Liver (tissue), 9 donors: ENCODE results near the gene BAAT. TPM values are rescaled to one million over a fixed set of nuclear protein-coding genes. Genes with fewer than 3 reads are reported as not detected.
A peak's percentile ranks its signal among the peaks of the same experiment; 100 is the strongest.

ENCODE experiments used
- DNase-seq: peaks from one replicate; pipeline ENCODE4 v3.0.0-alpha.2; 2017; ENCODE audit warnings: low spot score
- H3K27ac ChIP-seq, 2 donors: one replicate each; pipeline ENCODE4 v1.7.0; 2013; ENCODE audit warnings: inconsistent platforms in 2 of 2, low read length in 2 of 2, control low read depth in 1 of 2, low read depth in 1 of 2, mild to moderate bottlenecking in 1 of 2
- H3K27me3 ChIP-seq, 4 donors: one replicate each; pipeline versions ENCODE4 v1.6.1 to v1.7.0; 2013; ENCODE audit warnings: low read length in 3 of 4, inconsistent platforms in 1 of 4, mild to moderate bottlenecking in 1 of 4, moderate library complexity in 1 of 4; ENCODE audit not compliant: control insufficient read depth in 4 of 4, insufficient read depth in 4 of 4
- H3K36me3 ChIP-seq, 4 donors: one replicate each; pipeline versions ENCODE4 v1.6.1 to v1.7.0; 2013; ENCODE audit warnings: low read length in 3 of 4, mild to moderate bottlenecking in 3 of 4, low read depth in 1 of 4, moderate library complexity in 1 of 4; ENCODE audit not compliant: control insufficient read depth in 4 of 4, insufficient read depth in 3 of 4
- H3K4me1 ChIP-seq, 4 donors: one replicate each; pipeline versions ENCODE4 v1.6.1 to v1.7.0; 2013; ENCODE audit warnings: low read length in 3 of 4, mild to moderate bottlenecking in 3 of 4, moderate library complexity in 1 of 4; ENCODE audit not compliant: control insufficient read depth in 4 of 4, insufficient read depth in 4 of 4
- H3K4me3 ChIP-seq, 3 donors: one replicate each; pipeline versions ENCODE4 v1.6.1 to v1.7.0; 2013; ENCODE audit warnings: low read length in 3 of 3, control low read depth in 1 of 3, low read depth in 1 of 3, mild to moderate bottlenecking in 1 of 3
- H3K9ac ChIP-seq, 2 donors: one replicate each; pipeline ENCODE4 v1.7.0; 2013; ENCODE audit warnings: low read length in 2 of 2, mild to moderate bottlenecking in 2 of 2, moderate library complexity in 2 of 2, control low read depth in 1 of 2, low read depth in 1 of 2
- H3K9me3 ChIP-seq, 4 donors: one replicate each; pipeline versions ENCODE4 v1.6.1 to v1.7.0; 2013; ENCODE audit warnings: low read length in 3 of 4; ENCODE audit not compliant: control insufficient read depth in 4 of 4
- ATF3 ChIP-seq: IDR thresholded peaks from 2 replicates; pipeline ENCODE4 v1.6.1; 2016; ENCODE audit warnings: antibody characterized with exemption
- CTCF ChIP-seq: fragments of 150-350 bp; IDR thresholded peaks from 2 replicates; pipeline ENCODE4 v1.5.1; 2017; ENCODE audit warnings: improper control_type of control experiment, low read depth, low read length; ENCODE audit not compliant: missing input control
- EGR1 ChIP-seq, 2 donors: IDR thresholded peaks; 2 replicates each; pipeline ENCODE4 v1.6.1; 2016 to 2018; ENCODE audit warnings: antibody characterized with exemption in 2 of 2, low read depth in 2 of 2
- FOXA2 ChIP-seq: IDR thresholded peaks from 2 replicates; pipeline ENCODE4 v1.6.1; 2016; ENCODE audit warnings: antibody characterized with exemption
- GABPA ChIP-seq, 2 donors: IDR thresholded peaks in 1 of 2; conservative IDR thresholded peaks in 1 of 2; 2 replicates each; pipeline ENCODE4 v1.6.1; 2016; ENCODE audit warnings: antibody characterized with exemption in 2 of 2, mild to moderate bottlenecking in 1 of 2, moderate library complexity in 1 of 2
- HNF4A ChIP-seq, 2 donors: conservative IDR thresholded peaks; 2 replicates each; pipeline ENCODE4 v1.6.1; 2016; ENCODE audit warnings: antibody characterized with exemption in 2 of 2, mild to moderate bottlenecking in 2 of 2
- HNF4G ChIP-seq: IDR thresholded peaks from 2 replicates; pipeline ENCODE4 v1.6.1; 2016; ENCODE audit warnings: antibody characterized with exemption
- JUND ChIP-seq, 2 donors: IDR thresholded peaks; 2 replicates each; pipeline ENCODE4 v1.6.1; 2016; ENCODE audit warnings: antibody characterized with exemption in 2 of 2
- MAX ChIP-seq: IDR thresholded peaks from 2 replicates; pipeline ENCODE4 v1.6.1; 2016; ENCODE audit warnings: antibody characterized with exemption
- NR2F2 ChIP-seq: IDR thresholded peaks from 2 replicates; pipeline ENCODE4 v1.6.1; 2016; ENCODE audit warnings: antibody characterized with exemption
- REST ChIP-seq: IDR thresholded peaks from 2 replicates; pipeline ENCODE4 v1.6.1; 2016; ENCODE audit warnings: antibody characterized with exemption, mild to moderate bottlenecking
- RXRA ChIP-seq, 2 donors: IDR thresholded peaks; 2 replicates each; pipeline ENCODE4 v1.6.1; 2017 to 2018; ENCODE audit warnings: antibody characterized with exemption in 2 of 2, mild to moderate bottlenecking in 1 of 2
- SP1 ChIP-seq: IDR thresholded peaks from 2 replicates; pipeline ENCODE4 v1.6.1; 2018; ENCODE audit warnings: antibody characterized with exemption, mild to moderate bottlenecking
- TAF1 ChIP-seq: conservative IDR thresholded peaks from 2 replicates; pipeline ENCODE4 v1.6.1; 2016; ENCODE audit warnings: antibody characterized with exemption, mild to moderate bottlenecking
- YY1 ChIP-seq: IDR thresholded peaks from 2 replicates; pipeline ENCODE4 v1.6.1; 2016; ENCODE audit warnings: antibody characterized with exemption, mild to moderate bottlenecking
- ZBTB33 ChIP-seq: IDR thresholded peaks from 2 replicates; pipeline ENCODE4 v1.6.1; 2016; ENCODE audit warnings: antibody characterized with exemption
- WGBS: extraction: QIAGEN DNeasy Blood & Tissue Kit; methylation state at CpG from one replicate; pipeline ENCODE4 v1.1.7; 2013; 5-methylcytosine and 5-hydroxymethylcytosine counted together
- polyA plus RNA-seq, 2 donors: library from polyadenylated mRNA; stranded (reverse) in 1 of 2; unstranded in 1 of 2; fragments of 200-250 nt in 1 of 2; fragments of >200 nt in 1 of 2; fragmentation: Nextera tagmentation in 1 of 2; extraction: Ambion mirVana in 1 of 2; gene quantifications; one replicate each; pipeline versions ENCODE4 v1.2.1 to v1.2.3, GENCODE V29; 2013 to 2015
- total RNA-seq, 2 donors: library from RNA; depleted of rRNA; stranded (reverse); fragments of >200 nt; gene quantifications; one replicate each; pipeline ENCODE4 v1.2.3, GENCODE V29; 2014
- donor health status: healthy.
- donor health status: healthy.
- donor health status: healthy.
- donor health status: healthy.
- donor health status: healthy.

Gene BAAT
- total and polyA plus RNA-seq, 4 donors: 31.9 to 275 (median 151) TPM

GRCh38 chr9:101353683-101354082 is 31.1 kb downstream of the BAAT start:
- Histone ChIP-seq H3K27ac (peak overlapping the region; percentile 80 to 82), H3K4me3 (no peak overlapping the region), H3K9ac (no peak overlapping the region), H3K36me3 (peaks cover 0 to 1% (median 0%) of the 10 kb centered on the region in 4 donors), H3K9me3 (no peaks in the 10 kb centered on the region), H3K4me1 (peaks cover 11 to 55% (median 20%) of the 10 kb centered on the region in 4 donors), H3K27me3 (no peaks in the 10 kb centered on the region)
- DNase-seq: no peak
- no peak for TF ChIP-seq TAF1
- peak in 1 of 2 donors; percentile 8 for TF ChIP-seq RXRA (IDR thresholded peaks at IDR 0.05)
- peak in 1 of 2 donors; percentile 13 for TF ChIP-seq HNF4A (conservative IDR thresholded peaks at IDR 0.05)
- peak; percentile 19 for TF ChIP-seq SP1
- TF ChIP-seq ZBTB33: no peak
- no peak for TF ChIP-seq MAX
- WGBS: 37% methylated on average over 2 of the region's 2 CpGs

GRCh38 chr9:101352892-101353463 is 31.8 kb downstream of the BAAT start:
- H3K9ac ChIP-seq: no peak overlapping the region
- H3K27ac ChIP-seq: peak overlapping the region in 1 of 2 donors; percentile 52
- 81% methylated on average over 6 of the region's 6 CpGs for WGBS
- no peaks in the 10 kb centered on the region for H3K9me3 ChIP-seq
- no peak for DNase-seq
- H3K36me3 ChIP-seq: peaks cover 0 to 1% (median 0%) of the 10 kb centered on the region in 4 donors
- H3K4me1 ChIP-seq: peaks cover 11 to 55% (median 20%) of the 10 kb centered on the region in 4 donors
- TF ChIP-seq JUND (IDR thresholded peaks at IDR 0.05): no peak
- no peak for TF ChIP-seq RXRA (IDR thresholded peaks at IDR 0.05)
- TF ChIP-seq GABPA (IDR thresholded peaks at IDR 0.05 in 1 of 2, conservative IDR thresholded peaks at IDR 0.05 in 1 of 2): no peak
- TF ChIP-seq REST: no peak
- TF ChIP-seq NR2F2: no peak
- TF ChIP-seq CTCF: no peak
- TF ChIP-seq EGR1 (IDR thresholded peaks at IDR 0.05; ENCODE audit: low read depth in 2 of 2): no peak
- TF ChIP-seq ATF3: no peak
- no peak for TF ChIP-seq YY1
- TF ChIP-seq HNF4A (conservative IDR thresholded peaks at IDR 0.05): no peak
- TF ChIP-seq MAX: no peak
- no peak for TF ChIP-seq ZBTB33
- TF ChIP-seq HNF4G: no peak
- no peak for TF ChIP-seq SP1
- no peak for TF ChIP-seq TAF1
- no peak for TF ChIP-seq FOXA2
- H3K27me3 ChIP-seq: no peaks in the 10 kb centered on the region
- no peak overlapping the region for H3K4me3 ChIP-seq
